Naive B cell (primary cell): ENCODE results near the gene DYNAP. TPM values are rescaled to one million over a fixed set of nuclear protein-coding genes. Genes with fewer than 3 reads are reported as not detected.

Experiments used
- polyA plus RNA-seq, 6 donors: library from polyadenylated mRNA; unstranded; fragments of 300-500 nt; fragmentation: Illumina TruSeq; gene quantifications; one replicate each; pipeline ENCODE4 v1.2.3, GENCODE V29; 2021; ENCODE audit warnings: low read depth in 6 of 6

DYNAP gene
- polyA plus RNA-seq, 6 donors from 2014 or later = not detected

Other genes with a start within 250 kb of the DYNAP start
- gene STARD6, start 233.4 kb upstream of the DYNAP start, polyA plus RNA-seq = not detected
- 1 to 10 TPM in 5 of 6 donors, under 1 TPM in 1; 0.77 to 2.3 (median 1.9) TPM for gene C18orf54, start 233.3 kb upstream of the DYNAP start, polyA plus RNA-seq
- under 1 TPM in 5 of 6 donors, not detected in 1; 0.03 to 0.72 (median 0.36) TPM for gene RAB27B, start 237.2 kb downstream of the DYNAP start, polyA plus RNA-seq